Fibroblast of villous mesenchyme (primary cell): ENCODE results near the gene CALHM4. TPM values are rescaled to one million over a fixed set of nuclear protein-coding genes. Genes with fewer than 3 reads are reported as not detected.

Source experiments
- DNase-seq: peaks from one replicate; pipeline ENCODE4 v3.0.0-alpha.2; 2010; ENCODE audit warnings: low read depth
- H3K4me3 ChIP-seq: 2 replicates; pipeline ENCODE4 v1.5.1; 2011; ENCODE audit warnings: low read depth, mild to moderate bottlenecking, low read length
- total RNA-seq: library from RNA; depleted of rRNA; stranded (reverse); fragments of >200 nt; gene quantifications from 2 replicates; pipeline ENCODE4 v1.2.3, GENCODE V29; 2012
- TF ChIP-seq, protein P1 (sequence below): IDR thresholded peaks from 2 replicates; pipeline ENCODE4 v1.5.1; 2012; ENCODE audit warnings: low read depth, mild to moderate bottlenecking, low read length; ENCODE audit not compliant: insufficient read depth

CALHM4 gene
- total RNA-seq, 1 donor, result not detected

- TF ChIP-seq, protein P1, sequence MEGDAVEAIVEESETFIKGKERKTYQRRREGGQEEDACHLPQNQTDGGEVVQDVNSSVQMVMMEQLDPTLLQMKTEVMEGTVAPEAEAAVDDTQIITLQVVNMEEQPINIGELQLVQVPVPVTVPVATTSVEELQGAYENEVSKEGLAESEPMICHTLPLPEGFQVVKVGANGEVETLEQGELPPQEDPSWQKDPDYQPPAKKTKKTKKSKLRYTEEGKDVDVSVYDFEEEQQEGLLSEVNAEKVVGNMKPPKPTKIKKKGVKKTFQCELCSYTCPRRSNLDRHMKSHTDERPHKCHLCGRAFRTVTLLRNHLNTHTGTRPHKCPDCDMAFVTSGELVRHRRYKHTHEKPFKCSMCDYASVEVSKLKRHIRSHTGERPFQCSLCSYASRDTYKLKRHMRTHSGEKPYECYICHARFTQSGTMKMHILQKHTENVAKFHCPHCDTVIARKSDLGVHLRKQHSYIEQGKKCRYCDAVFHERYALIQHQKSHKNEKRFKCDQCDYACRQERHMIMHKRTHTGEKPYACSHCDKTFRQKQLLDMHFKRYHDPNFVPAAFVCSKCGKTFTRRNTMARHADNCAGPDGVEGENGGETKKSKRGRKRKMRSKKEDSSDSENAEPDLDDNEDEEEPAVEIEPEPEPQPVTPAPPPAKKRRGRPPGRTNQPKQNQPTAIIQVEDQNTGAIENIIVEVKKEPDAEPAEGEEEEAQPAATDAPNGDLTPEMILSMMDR, result no peak
- no peak overlapping the region for H3K4me3 ChIP-seq
- no peak for DNase-seq
Measured at GRCh38 chr6:116535109-116535508, 18.4 kb upstream of the CALHM4 start.

DNA sequence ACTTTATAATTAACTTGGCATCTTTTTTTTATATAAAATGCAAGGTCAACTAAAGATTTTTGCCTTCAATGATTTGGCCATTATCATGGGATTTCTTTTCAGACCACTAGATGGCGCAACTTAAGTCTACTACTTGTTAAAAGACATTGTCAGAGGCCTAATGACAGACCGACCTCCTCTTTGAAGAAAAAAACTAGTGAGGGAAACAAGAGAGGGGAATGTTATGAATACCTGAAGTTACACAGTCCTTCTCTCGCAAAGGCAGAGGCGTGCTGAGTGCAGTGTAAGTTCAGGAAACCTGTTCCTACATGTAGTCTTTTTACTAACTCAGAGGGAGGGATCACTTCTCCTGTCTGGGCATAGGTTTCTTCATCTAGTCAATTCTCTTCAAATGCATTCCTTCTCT is 17.3 kb upstream of the CALHM4 start:
- DNase-seq, result peak; percentile 73
- TF ChIP-seq, protein P1, result peak; percentile 71

DNA sequence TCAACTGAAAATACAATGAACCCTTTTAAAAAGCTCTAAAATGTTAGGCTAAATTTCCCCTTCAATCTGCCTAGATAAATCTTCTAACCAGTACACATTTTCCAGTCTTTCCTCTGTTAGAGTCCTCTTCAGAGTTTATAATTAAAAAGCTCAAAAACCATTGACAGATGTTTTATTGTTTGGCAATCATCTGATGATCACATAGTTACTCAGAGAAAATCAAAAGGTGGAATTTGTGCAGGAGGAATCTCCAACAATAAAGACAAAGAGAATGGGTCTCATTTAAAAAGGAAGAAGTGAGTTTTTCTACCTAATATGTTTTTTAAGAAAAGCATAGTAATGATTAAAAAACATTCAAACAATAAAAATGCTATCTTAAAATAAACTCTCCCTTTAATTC is 11.1 kb upstream of the CALHM4 start:
- TF ChIP-seq, protein P1, result no peak
- no peak overlapping the region for H3K4me3 ChIP-seq
- no peak for DNase-seq

More for the DNA sequence above, 17.3 kb upstream of the CALHM4 start:
- H3K4me3 ChIP-seq, result no peak overlapping the region

DNA sequence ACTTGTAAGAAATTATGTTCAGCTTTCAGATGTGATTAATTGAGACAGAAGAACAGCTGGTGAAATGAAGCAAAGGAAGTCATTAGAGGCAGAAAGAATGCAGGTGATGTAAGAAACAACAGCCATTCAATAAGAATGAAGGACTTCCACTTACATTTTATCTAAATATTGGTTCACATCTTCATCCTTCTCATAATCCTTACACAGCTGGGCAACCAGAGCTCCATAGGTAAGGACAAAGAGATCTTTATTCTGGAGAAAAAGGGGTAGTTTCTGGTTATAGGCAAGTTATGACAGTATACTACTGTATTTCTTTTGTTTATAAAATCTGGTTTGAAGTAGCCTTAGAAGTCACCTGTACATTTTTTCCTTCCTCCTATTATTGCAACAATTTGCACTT is 10.4 kb upstream of the CALHM4 start:
- TF ChIP-seq, protein P1, result no peak
- DNase-seq, result no peak
- no peak overlapping the region for H3K4me3 ChIP-seq

GRCh38 chr6:116545651-116546050 is 7.9 kb upstream of the CALHM4 start, which contains the start of gene TRAPPC3L:
TRAPPC3L (minus strand) TSS chr6:116545684; CDS start chr6:116545514, 170 bp downstream.
- TF ChIP-seq, protein P1, result no peak
- DNase-seq, result no peak
- no peak within 1 kb of the TSS for H3K4me3 ChIP-seq

GRCh38 chr6:116547358-116547757 is 6.2 kb upstream of the CALHM4 start:
- no peak overlapping the region for H3K4me3 ChIP-seq
- TF ChIP-seq, protein P1, result no peak
- no peak for DNase-seq

DNA sequence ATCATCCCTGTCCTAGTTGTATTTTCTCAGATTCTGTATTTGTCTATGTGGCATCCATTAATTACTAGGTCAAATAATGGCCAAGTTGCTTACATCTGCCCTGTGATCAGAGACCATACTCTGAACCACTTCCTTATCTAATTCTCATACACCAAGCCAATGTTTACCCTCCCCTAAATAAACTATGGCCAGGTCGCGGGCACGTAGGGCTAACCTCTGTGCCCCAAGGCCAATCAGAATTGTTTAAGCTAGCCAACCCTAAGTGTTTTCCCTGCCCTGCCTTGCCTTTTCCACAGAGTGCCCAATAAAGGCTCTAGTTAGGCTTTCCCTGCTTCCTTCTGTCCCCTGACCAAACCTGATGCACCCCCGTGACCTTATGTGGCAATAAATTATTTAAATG is 2.8 kb upstream of the CALHM4 start:
- TF ChIP-seq, protein P1, result no peak
- DNase-seq, result no peak
- no peak overlapping the region for H3K4me3 ChIP-seq
